K562 (cell line): ENCODE measurements around the gene TOMM70. TPM values are rescaled to one million over a fixed set of nuclear protein-coding genes. Genes with fewer than 3 reads are reported as not detected.

Experiments
- ATAC-seq: fragments of 200-7000 bp; cut with Tn5 transposase; 3 replicates; pipeline ENCODE4 v1.9.1; 2020; ENCODE audit warnings: moderate library complexity
- BruUV-seq: library from RNA; stranded (reverse); fragments of 400-500 nt; replicated peaks from 2 replicates; lab custom pipeline; 2021; lab: Mats Ljungman, UMichigan
- CTCF ChIA-PET: fragments of 300-600 bp; formaldehyde crosslinking; extraction: SDS; loops from one replicate; lab custom pipeline; 2021; ENCODE audit warnings: low intra/inter-chr PET ratio; lab: Yijun Ruan, JAX
- POLR2A ChIA-PET: fragments of 300-600, 350-650 bp; sonication (Branson Sonifier 250); formaldehyde crosslinking; extraction: SDS; loops from one replicate; lab custom pipeline; 2021; ENCODE audit warnings: antibody characterized with exemption, inconsistent platforms; lab: Yijun Ruan, JAX
- DNase-seq, 4 experiments: peaks; one replicate each; pipeline versions ENCODE4 v3.0.0 to v3.0.0-alpha.2; 2011 to 2018; ENCODE audit warnings: low spot score in 3 of 4, mixed read lengths in 3 of 4; ENCODE audit errors: extremely low read depth in 1 of 4
- FAIRE-seq: peaks from 2 replicates; lab custom pipeline; 2011; peaks lifted over from hg19 to GRCh38; lab: Jason Lieb, UNC
- H2AFZ ChIP-seq: 2 replicates; pipeline ENCODE4 v1.6.0; 2011; ENCODE audit warnings: low read depth, low read length, control low read depth, inconsistent platforms
- H3K27ac ChIP-seq: fragments of 200-600 bp; 3 replicates; pipeline ENCODE4 v1.8.0; 2011; ENCODE audit warnings: low read depth, mild to moderate bottlenecking, control low read depth, inconsistent platforms, low read length, moderate library complexity, mixed read lengths; ENCODE audit errors: extremely low read depth
- H3K27me3 ChIP-seq, 2 experiments: fragments of 300-600 bp in 1 of 2; 2 replicates in 1 of 2; 3 replicates in 1 of 2; pipeline versions ENCODE4 v1.6.0 to v1.8.0; 2011; ENCODE audit warnings: inconsistent platforms in 2 of 2, low read length in 2 of 2, mild to moderate bottlenecking in 1 of 2, mixed read lengths in 1 of 2, moderate library complexity in 1 of 2; ENCODE audit not compliant: control insufficient read depth in 2 of 2, insufficient read depth in 2 of 2
- H3K36me3 ChIP-seq: fragments of 300-600 bp; 3 replicates; pipeline ENCODE4 v1.8.0; 2011; ENCODE audit warnings: mild to moderate bottlenecking, low read length, inconsistent platforms; ENCODE audit not compliant: control insufficient read depth, insufficient read depth
- H3K4me1 ChIP-seq, 2 experiments: fragments of 200-600 bp in 1 of 2; replicated peaks in 1 of 2; 2 replicates in 1 of 2; 3 replicates in 1 of 2; pipeline versions ENCODE4 v1.5.1 to v1.8.0; 2011; ENCODE audit warnings: inconsistent platforms in 2 of 2, low read length in 2 of 2, mild to moderate bottlenecking in 1 of 2, mixed read lengths in 1 of 2, moderate library complexity in 1 of 2; ENCODE audit not compliant: control insufficient read depth in 2 of 2, insufficient read depth in 2 of 2
- H3K4me2 ChIP-seq: 2 replicates; pipeline ENCODE4 v1.6.1; 2011; ENCODE audit warnings: low read length, control low read depth, inconsistent platforms, mixed read lengths; ENCODE audit not compliant: insufficient read depth
- H3K4me3 ChIP-seq: fragments of 200-600 bp; sonication (generic), shearing (Covaris generic); 2 replicates; pipeline ENCODE4 v1.5.1; 2016; ENCODE audit warnings: control low read depth, inconsistent platforms
- H3K79me2 ChIP-seq: fragments of 200-600 bp; 3 replicates; pipeline ENCODE4 v1.8.0; 2011; ENCODE audit warnings: low read length, inconsistent platforms; ENCODE audit not compliant: control insufficient read depth, insufficient read depth
- H3K9ac ChIP-seq, 2 experiments: 2 replicates each; pipeline versions ENCODE4 v1.6.0 to v1.6.1; 2011; ENCODE audit warnings: low read depth in 2 of 2, low read length in 2 of 2, control low read depth in 1 of 2, inconsistent platforms in 1 of 2, mild to moderate bottlenecking in 1 of 2, mixed read lengths in 1 of 2; ENCODE audit not compliant: insufficient read depth in 1 of 2
- H3K9me1 ChIP-seq: one replicate; pipeline ENCODE4 v1.6.0; 2011; ENCODE audit warnings: inconsistent platforms, mild to moderate bottlenecking, low read length, moderate library complexity; ENCODE audit not compliant: control insufficient read depth, insufficient read depth
- H3K9me3 ChIP-seq: replicated peaks from 2 replicates; pipeline ENCODE4 v1.5.1; 2011; ENCODE audit warnings: low read depth, low read length, inconsistent platforms; ENCODE audit not compliant: control insufficient read depth, insufficient read depth
- H4K20me1 ChIP-seq: replicated peaks from 2 replicates; pipeline ENCODE4 v1.6.1; 2011; ENCODE audit warnings: low read length, inconsistent platforms, mixed read lengths; ENCODE audit not compliant: control insufficient read depth, insufficient read depth
- C11orf30 ChIP-seq: fragments of 450-650 bp; IDR thresholded peaks from 2 replicates; pipeline ENCODE4 v1.6.1; 2016; ENCODE audit warnings: low read depth, mild to moderate bottlenecking
- CBFA2T3 ChIP-seq: fragments of 450-650 bp; IDR thresholded peaks from 2 replicates; pipeline ENCODE4 v1.6.1; 2017
- HIVEP1 ChIP-seq: fragments of 250-450 bp; sonication (Bioruptor Pico); IDR thresholded peaks from 2 replicates; pipeline ENCODE4 v1.4.0; 2020; ENCODE audit warnings: mild to moderate bottlenecking
- MCM2 ChIP-seq: fragments of 450-650 bp; IDR thresholded peaks from 2 replicates; pipeline ENCODE4 v1.6.1; 2017; ENCODE audit warnings: low read depth, mild to moderate bottlenecking
- NCOR1 ChIP-seq: fragments of 450-650 bp; IDR thresholded peaks from 2 replicates; pipeline ENCODE4 v1.6.1; 2016; ENCODE audit warnings: mild to moderate bottlenecking, moderate library complexity
- ZKSCAN1 ChIP-seq: fragments of 150-350 bp; IDR thresholded peaks from 2 replicates; pipeline ENCODE4 v1.6.1; 2016; ENCODE audit warnings: low read depth, low read length
- ZNF316 ChIP-seq: fragments of 450-650 bp; IDR thresholded peaks from 2 replicates; pipeline ENCODE4 v1.6.1; 2016
- WGBS: fragments of 100-300 bp; shearing (Covaris generic); methylation state at CpG from one replicate; pipeline ENCODE4 v1.1.6; 2016; ENCODE audit warnings: low coverage, mixed read lengths; ENCODE audit not compliant: insufficient coverage; ENCODE audit errors: missing lambda C conversion rate; 5-methylcytosine and 5-hydroxymethylcytosine counted together
- in situ Hi-C: fragments of 300-500 bp; cut with MboI; formaldehyde crosslinking; loops from 4 replicates; pipeline ENCODE4 v1.15.0; 2018; ENCODE audit warnings: inconsistent platforms, mixed read lengths
- intact Hi-C: fragments of 100-400 bp; cut with micrococcal nuclease; formaldehyde crosslinking; loops from 2 replicates; pipeline ENCODE4 v1.14.2; 2022
- polyA plus RNA-seq, 8 experiments: library from polyadenylated mRNA; depleted of rRNA in 4 of 8; stranded (reverse) in 5 of 8; unstranded in 3 of 8; fragments of >200 nt; fragmentation: Nextera tagmentation in 2 of 8; fragmentation: Illumina TruSeq in 1 of 8; extraction: Ambion mirVana in 2 of 8; extraction: Trizol in 1 of 8; gene quantifications; 2 replicates each; pipeline versions ENCODE4 v1.2.1 to v1.2.3, GENCODE V29; 2011 to 2014; ENCODE audit warnings: inconsistent platforms in 1 of 8, missing spikeins in 1 of 8
- total RNA-seq, 7 experiments: library from RNA; depleted of rRNA in 6 of 7; stranded (reverse); fragments of >200 nt in 6 of 7; fragmentation: Illumina TruSeq in 2 of 7; extraction: Trizol in 2 of 7; gene quantifications; 2 replicates each; pipeline versions ENCODE4 v1.2.1 to v1.2.3, GENCODE V29; 2011 to 2021; ENCODE audit warnings: low replicate concordance in 1 of 7
- TF ChIP-seq, protein P1 (sequence below): fragments of 450-650 bp; IDR thresholded peaks from 2 replicates; pipeline ENCODE4 v1.6.1; 2016; ENCODE audit warnings: mild to moderate bottlenecking

The TOMM70 gene
- total and polyA plus RNA-seq, 9 of the 15 experiments (the other 6 are each of a cell fraction or from before 2014, with no cell fraction given): 17.5 to 75.6 (median 54.9) TPM

DNA sequence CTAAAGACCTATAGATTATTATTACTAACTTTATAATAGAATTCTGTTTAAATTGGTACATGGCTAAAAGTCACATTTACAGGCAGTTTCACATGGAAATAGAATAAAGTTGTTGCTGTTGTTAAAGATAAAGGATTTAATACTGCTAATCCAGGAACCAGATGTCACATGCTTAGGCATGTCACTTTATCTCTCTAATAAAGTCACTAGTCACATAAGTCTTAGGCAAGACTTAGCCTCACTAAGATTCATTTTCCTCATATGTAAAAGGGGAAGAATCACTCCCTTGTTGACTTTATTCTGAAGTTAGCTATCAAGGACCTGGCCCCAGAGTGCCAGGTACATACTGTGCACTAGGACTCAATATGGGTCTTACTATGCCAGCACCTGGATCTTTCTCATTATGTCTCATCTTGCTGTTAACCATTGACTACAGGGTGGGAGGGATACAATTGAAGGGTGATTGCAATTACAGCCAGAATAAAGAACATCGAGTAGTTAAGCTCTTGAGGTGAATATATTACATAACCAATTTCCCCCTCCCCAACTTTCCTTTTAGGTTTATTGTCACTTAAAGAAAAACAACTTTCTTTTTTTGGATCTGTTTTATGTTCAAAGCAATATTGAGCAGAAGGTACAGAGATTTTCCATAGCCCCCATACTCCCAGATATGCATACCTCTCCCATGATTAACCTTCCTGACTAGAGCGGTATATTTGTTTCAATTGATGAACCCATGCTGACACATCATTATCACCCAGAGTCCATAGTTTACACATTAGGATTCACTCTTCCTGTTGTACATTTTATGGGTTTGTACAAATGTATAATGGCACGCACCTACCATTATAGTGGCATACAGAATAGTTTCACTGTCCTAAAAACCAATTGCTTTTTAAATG is 37.1 kb upstream of the TOMM70 start:
- ATAC-seq: no peak; the same call in 2 of the 3 replicates
- intact Hi-C loops: no loop called here

More for the DNA sequence above, 37.1 kb upstream of the TOMM70 start:
- no peaks in the 10 kb centered on the region for H4K20me1 ChIP-seq
- H3K27ac ChIP-seq: no peak overlapping the region
- H3K9me3 ChIP-seq: no peaks in the 10 kb centered on the region
- no peaks in the 10 kb centered on the region for H3K9me1 ChIP-seq
- no peak for TF ChIP-seq MCM2
- TF ChIP-seq NCOR1: no peak
- TF ChIP-seq HIVEP1 (CRISPR knock-in tag): no peak
- peak; percentile 46; the same call in 1 of the 2 replicates for TF ChIP-seq ZNF316
- peak; percentile 16; the same call in 1 of the 2 replicates for TF ChIP-seq C11orf30
- TF ChIP-seq ZKSCAN1: no peak
- peak; percentile 27; the same call in 1 of the 2 replicates for TF ChIP-seq CBFA2T3
- TF ChIP-seq, protein P1, sequence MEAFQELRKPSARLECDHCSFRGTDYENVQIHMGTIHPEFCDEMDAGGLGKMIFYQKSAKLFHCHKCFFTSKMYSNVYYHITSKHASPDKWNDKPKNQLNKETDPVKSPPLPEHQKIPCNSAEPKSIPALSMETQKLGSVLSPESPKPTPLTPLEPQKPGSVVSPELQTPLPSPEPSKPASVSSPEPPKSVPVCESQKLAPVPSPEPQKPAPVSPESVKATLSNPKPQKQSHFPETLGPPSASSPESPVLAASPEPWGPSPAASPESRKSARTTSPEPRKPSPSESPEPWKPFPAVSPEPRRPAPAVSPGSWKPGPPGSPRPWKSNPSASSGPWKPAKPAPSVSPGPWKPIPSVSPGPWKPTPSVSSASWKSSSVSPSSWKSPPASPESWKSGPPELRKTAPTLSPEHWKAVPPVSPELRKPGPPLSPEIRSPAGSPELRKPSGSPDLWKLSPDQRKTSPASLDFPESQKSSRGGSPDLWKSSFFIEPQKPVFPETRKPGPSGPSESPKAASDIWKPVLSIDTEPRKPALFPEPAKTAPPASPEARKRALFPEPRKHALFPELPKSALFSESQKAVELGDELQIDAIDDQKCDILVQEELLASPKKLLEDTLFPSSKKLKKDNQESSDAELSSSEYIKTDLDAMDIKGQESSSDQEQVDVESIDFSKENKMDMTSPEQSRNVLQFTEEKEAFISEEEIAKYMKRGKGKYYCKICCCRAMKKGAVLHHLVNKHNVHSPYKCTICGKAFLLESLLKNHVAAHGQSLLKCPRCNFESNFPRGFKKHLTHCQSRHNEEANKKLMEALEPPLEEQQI: no peak
- TF ChIP-seq, all 486 proteins: peak for 3
- no TSS peak for BruUV-seq
- POLR2A ChIA-PET: interaction anchor here (0.5 kb wide), 1 partner anchor 55 kb away, joined by 3 read pairs; no protein-coding TSS in a partner anchor
- FAIRE-seq (no peak), DNase-seq (no peak)
- Histone ChIP-seq H3K4me2 (no peak overlapping the region), H2AFZ (no peak overlapping the region), H3K9ac (no peak overlapping the region), H3K27me3 (no peaks in the 10 kb centered on the region), H3K4me3 (no peak overlapping the region), H3K79me2 (no peaks in the 10 kb centered on the region), H3K36me3 (no peaks in the 10 kb centered on the region), H3K4me1 (no peaks in the 10 kb centered on the region; a peak in 1 of 5 replicates)
- 67% methylated on average over 3 of the region's 3 CpGs for WGBS
- in situ Hi-C loops: no loop called here
- CTCF ChIA-PET: no interaction called here
